HG03159 (cell line): ENCODE data around the gene BACH2.
A peak's percentile ranks its signal among the peaks of the same experiment; 100 is the strongest.
"Not testable (repeated sequence)": the region's sequence is repeated elsewhere in the genome, so short reads cannot be mapped to it uniquely, and the experiment has no call there.

Experiments used
- ATAC-seq: cut with Tn5 transposase; IDR thresholded peaks from one replicate; pipeline ENCODE4 v1.9.1; 2021; ENCODE audit warnings: mild to moderate bottlenecking, moderate library complexity; ENCODE audit not compliant: unreplicated experiment

Gene BACH2

DNA sequence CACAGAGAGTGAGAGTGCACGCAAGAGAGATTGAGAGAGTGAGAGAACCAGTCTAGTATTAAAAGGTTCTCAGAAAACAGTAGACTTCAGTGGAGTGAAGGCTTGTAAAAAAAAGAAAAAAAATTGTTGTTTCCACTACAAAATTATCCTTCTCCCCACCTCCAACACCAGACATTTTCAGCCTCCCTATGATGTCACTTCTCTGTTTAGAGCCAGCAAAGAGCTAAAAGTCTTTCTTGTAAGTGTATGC, 77.8 kb downstream of the BACH2 start:
- peak; percentile 39 for ATAC-seq

DNA sequence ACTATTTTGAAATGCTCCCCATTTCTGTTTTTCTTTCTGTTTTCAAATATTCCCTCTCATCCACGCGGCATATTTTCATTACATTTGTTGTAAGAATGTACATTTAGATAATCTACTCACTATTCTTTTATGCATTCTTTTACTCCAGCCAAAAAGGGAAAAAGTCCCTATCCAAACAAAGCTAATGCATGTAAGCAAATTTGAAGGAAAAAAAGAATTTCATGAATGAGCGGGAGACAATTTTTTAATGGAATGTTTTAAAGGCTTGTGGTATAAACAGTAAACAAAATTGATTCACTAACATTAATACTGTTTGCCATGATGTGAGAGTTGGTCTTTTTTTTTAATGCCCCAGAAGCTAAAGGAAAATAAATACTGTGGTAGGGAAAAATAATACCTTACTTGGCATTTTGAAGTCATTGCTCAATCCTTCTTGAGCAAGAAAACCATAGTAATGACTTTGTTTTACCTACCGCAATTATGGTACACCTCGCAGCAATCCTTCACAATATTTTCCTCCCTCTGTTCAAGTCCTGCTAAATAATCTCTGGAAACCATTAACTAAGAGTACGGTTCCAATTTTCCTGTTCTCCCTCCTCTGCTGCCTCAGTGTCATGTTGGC, 79.0 kb downstream of the BACH2 start:
- no peak for ATAC-seq

GRCh38 chr6:90216072-90216977, 80.3 kb downstream of the BACH2 start:
- peak; percentile 58 for ATAC-seq

GRCh38 chr6:90214966-90215365, 81.7 kb downstream of the BACH2 start:
- no peak for ATAC-seq

DNA sequence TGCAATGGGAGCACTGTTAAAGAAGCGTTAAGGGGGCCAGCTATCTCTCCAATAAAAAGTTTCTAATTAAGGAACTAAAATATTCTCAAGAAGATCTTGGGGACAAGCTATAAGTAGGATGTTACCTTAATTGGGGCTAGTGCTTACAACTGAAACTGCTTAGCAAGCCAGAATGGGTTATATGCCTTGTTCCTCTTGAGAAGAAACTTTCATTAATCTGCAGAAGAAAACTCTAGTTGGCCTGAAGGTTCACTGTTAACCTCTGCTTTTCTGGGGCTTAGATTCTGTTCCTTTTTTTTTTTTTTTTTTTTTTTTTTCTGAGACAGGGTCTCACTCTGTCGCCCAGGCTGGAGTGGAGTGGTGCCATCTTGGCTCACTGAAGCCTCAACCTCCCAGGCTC, 82.2 kb downstream of the BACH2 start:
- ATAC-seq = no peak

- no peak for ATAC-seq
Measured at GRCh38 chr6:90212274-90212673, 84.4 kb downstream of the BACH2 start.

GRCh38 chr6:90209527-90209926, 87.1 kb downstream of the BACH2 start:
- ATAC-seq = no peak

DNA sequence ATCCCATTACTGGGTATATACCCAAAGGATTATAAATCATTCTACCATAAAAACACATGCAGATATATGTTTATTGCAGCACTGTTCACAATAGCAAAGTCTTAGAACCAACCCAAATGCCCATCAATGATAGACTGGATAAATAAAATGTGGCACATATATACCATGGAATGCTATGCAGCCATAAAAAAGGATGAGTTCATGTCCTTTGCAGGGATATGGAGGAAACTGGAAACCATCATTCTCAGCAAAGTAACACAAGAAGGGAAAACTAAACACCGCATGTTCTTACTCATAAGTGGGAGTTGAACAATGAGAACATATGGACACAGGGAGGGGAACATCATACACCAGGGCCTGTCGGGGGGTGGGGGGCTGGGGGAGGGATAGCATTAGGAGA, 88.0 kb downstream of the BACH2 start:
- ATAC-seq = not testable (repeated sequence)

- ATAC-seq = no peak
Measured at GRCh38 chr6:90204327-90205056, 92.2 kb downstream of the BACH2 start.

- no peak for ATAC-seq
Measured at GRCh38 chr6:90203672-90204071, 93.0 kb downstream of the BACH2 start.

DNA sequence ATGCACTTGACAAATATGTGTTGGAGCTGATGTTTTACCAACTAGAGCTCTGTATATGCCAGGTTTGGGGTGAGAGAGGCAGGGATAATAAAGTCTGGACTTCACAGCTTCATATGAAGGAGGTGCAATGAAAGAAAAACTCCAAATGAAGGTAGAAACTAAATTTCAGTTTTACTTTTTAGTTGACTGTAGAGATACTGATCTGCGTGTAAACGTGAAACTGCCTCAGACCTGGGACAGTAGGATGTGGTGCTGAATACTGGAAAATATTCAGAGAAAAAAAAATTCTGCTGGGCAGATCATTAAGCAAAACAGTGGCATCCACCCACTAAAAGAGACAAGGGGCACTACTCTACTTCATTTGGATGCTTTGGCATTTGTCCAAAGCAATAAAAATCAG, 94.5 kb downstream of the BACH2 start:
- no peak for ATAC-seq

DNA sequence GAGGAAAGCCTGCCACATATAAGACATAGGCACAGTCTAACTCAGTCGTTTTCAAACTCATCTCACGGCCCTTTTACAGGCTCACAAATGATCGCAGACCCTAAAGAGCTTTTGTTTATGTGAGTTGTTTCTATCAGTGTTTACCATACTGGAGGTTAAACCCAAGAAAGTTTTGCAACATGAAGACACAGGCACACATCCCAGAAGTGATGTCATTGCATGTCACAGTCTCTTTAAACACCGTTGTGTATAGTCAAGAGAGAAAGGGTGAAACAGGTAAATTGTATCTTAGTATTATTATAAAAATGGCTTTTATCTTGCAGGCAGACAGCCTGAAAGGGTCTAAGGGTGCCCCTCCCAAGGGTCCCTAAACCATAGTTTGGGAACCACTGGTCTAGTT, 96.7 kb downstream of the BACH2 start:
- ATAC-seq = no peak

DNA sequence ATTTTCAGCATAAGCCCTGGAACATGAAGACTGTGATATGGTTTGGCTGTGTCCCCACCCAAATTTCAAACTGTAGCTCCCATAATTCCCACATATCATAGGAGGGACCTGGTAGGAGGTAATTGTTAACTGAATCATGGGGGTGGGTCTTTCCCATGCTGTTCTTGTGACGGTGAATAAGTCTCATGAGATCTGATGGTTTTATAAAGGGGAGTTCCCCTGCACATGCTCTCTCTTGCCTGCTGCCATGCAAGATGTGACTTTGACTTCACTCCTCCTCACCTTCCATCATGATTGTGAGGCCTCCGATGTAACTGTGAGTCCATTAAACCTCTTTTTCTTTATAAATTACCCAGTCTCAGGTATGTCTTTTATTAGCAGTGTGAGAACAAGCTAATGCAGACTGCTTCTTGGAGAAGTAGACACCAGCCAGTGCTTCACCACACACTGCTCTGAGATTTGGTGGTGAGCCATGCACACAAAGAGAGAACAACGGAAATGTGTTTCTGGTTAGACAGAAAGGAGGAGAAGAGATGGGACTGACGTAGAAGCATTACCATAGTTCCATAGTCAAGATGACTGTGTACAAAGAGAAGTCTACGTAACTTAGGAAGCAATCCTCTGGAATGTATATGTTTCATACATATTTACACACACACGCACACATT, 97.8 kb downstream of the BACH2 start:
- ATAC-seq = no peak

GRCh38 chr6:90197854-90198496, 98.7 kb downstream of the BACH2 start:
- ATAC-seq = no peak

GRCh38 chr6:90195094-90195829, 101.4 kb downstream of the BACH2 start:
- no peak for ATAC-seq

DNA sequence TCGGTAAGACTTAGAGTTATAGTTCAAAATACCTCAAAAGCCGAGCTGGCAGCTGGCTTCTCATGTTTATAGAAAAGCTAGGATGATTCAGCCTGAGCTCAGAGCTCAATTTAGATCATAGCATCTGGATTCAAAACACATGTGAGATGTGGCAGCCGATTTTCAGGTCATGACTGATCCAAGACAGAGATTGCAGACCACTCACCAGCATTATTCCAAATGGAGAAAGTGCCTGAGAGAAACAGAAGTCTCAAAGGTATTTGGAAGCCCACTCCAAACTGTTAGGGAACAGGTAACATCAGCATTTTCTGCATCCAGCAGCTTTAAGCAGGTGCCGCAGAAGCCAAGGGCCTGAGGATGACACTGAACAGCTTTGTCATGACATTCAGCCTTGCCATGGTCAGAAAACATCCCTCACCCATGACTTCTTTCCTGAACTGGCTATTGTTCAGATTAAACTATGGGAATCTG, 102.2 kb downstream of the BACH2 start:
- ATAC-seq = no peak

- ATAC-seq = no peak
Measured at GRCh38 chr6:90193359-90193758, 103.3 kb downstream of the BACH2 start.

DNA sequence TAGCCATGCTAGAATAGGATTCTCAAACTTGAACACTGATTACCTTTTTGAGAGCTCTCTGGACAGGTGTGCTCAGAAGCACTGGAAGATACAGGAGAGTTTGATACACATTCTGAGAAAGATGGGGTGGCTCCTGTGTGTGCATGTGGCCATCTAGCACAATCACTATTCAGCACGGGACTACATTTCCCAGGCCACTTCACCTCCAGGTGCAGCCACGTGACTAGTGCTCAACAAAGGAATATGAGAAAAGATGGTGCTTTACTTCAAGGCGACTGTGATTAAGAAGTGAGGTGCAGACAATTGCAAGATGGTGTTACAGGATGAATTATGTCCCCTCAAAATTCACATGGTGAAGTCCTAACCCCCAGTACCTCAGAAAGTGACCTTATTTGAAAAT, 103.8 kb downstream of the BACH2 start:
- no peak for ATAC-seq

GRCh38 chr6:90190752-90191395, 105.8 kb downstream of the BACH2 start:
- no peak for ATAC-seq

GRCh38 chr6:90190131-90190530, 106.5 kb downstream of the BACH2 start:
- ATAC-seq = no peak
